Erythroblast (primary cell): Measurements from ENCODE around the gene OTOL1.

Experiments used
- GATA1 ChIP-seq: IDR thresholded peaks from 2 replicates; pipeline ENCODE4 v1.6.1; 2011; ENCODE audit warnings: low read depth, mild to moderate bottlenecking, control low read depth, low read length, moderate library complexity
- POLR2A ChIP-seq: IDR thresholded peaks from 2 replicates; pipeline ENCODE4 v1.6.1; 2011; ENCODE audit warnings: mild to moderate bottlenecking, low read length

- TF ChIP-seq POLR2A: no peak
- no peak for TF ChIP-seq GATA1
These were observed 35.3 kb downstream of the OTOL1 start for GRCh38 chr3:161531930-161532329.
